GM19455 (cell line): Measurements from ENCODE around the gene CREBBP.
"Not testable (repeated sequence)": the region's sequence is repeated elsewhere in the genome, so short reads cannot be mapped to it uniquely, and the experiment has no call there.

Source experiments
- ATAC-seq: cut with Tn5 transposase; IDR thresholded peaks from one replicate; pipeline ENCODE4 v1.9.1; 2021; ENCODE audit not compliant: unreplicated experiment

Gene CREBBP

GRCh38 chr16:3880623-3881498, at the start of gene CREBBP:
Gene CREBBP (minus strand): TSS chr16:3880713. CDS start chr16:3879916, 797 bp downstream.
- ATAC-seq, result peak; percentile 77

GRCh38 chr16:3927147-3927546, 46.6 kb upstream of the CREBBP start:
- ATAC-seq, result not testable (repeated sequence)

- ATAC-seq, result no peak
Measured at GRCh38 chr16:3924763-3925162, 44.2 kb upstream of the CREBBP start.

GRCh38 chr16:3922241-3922640, 41.7 kb upstream of the CREBBP start:
- no peak for ATAC-seq

- no peak for ATAC-seq
Measured at GRCh38 chr16:3920206-3920605, 39.7 kb upstream of the CREBBP start.

GRCh38 chr16:3919413-3919812, 38.9 kb upstream of the CREBBP start:
- ATAC-seq, result no peak

- no peak for ATAC-seq
Measured at GRCh38 chr16:3915426-3916260, 35.1 kb upstream of the CREBBP start.

- ATAC-seq, result no peak
Measured at GRCh38 chr16:3912897-3913296, 32.4 kb upstream of the CREBBP start.

- no peak for ATAC-seq
Measured at GRCh38 chr16:3912373-3912772, 31.9 kb upstream of the CREBBP start.

GRCh38 chr16:3911741-3912140, 31.2 kb upstream of the CREBBP start:
- ATAC-seq, result not testable (repeated sequence)

- ATAC-seq, result no peak
Measured at GRCh38 chr16:3909791-3910583, 29.5 kb upstream of the CREBBP start.

GRCh38 chr16:3908951-3909437, 28.5 kb upstream of the CREBBP start:
- ATAC-seq, result no peak

- no peak for ATAC-seq
Measured at GRCh38 chr16:3907586-3907985, 27.1 kb upstream of the CREBBP start.

- ATAC-seq, result no peak
Measured at GRCh38 chr16:3906363-3906762, 25.9 kb upstream of the CREBBP start.

GRCh38 chr16:3904875-3905274, 24.4 kb upstream of the CREBBP start:
- ATAC-seq, result no peak

GRCh38 chr16:3890091-3890490, 9.6 kb upstream of the CREBBP start:
- ATAC-seq, result no peak

GRCh38 chr16:3889059-3889458, 8.5 kb upstream of the CREBBP start:
- ATAC-seq, result no peak

- ATAC-seq, result not testable (repeated sequence)
Measured at GRCh38 chr16:3885999-3886398, 5.5 kb upstream of the CREBBP start.

GRCh38 chr16:3884398-3884797, 3.9 kb upstream of the CREBBP start:
- ATAC-seq, result no peak

GRCh38 chr16:3882531-3882930, 2.0 kb upstream of the CREBBP start:
- no peak for ATAC-seq

- ATAC-seq, result no peak
Measured at GRCh38 chr16:3881499-3881990, 1.0 kb upstream of the CREBBP start.
